T-helper 2 cell treated with Interferon-gamma antibody and Interleukin-4, amounts not matched to agents 5 μg/mL and 100 μg/mL, for 36 hours (primary cell): ENCODE data around the gene PLXND1.

Source experiments
- DNase-seq: peaks from one replicate; pipeline ENCODE4 v3.0.0; 2021; ENCODE audit warnings: low spot score
- H3K27ac Mint-ChIP-seq: one replicate; pipeline ENCODE4 v1.8.0; 2021; ENCODE audit warnings: mild to moderate bottlenecking, mixed read lengths
- H3K27me3 Mint-ChIP-seq: one replicate; pipeline ENCODE4 v1.8.0; 2021; ENCODE audit warnings: low read depth, mixed read lengths
- H3K36me3 Mint-ChIP-seq: one replicate; pipeline ENCODE4 v1.8.0; 2021; ENCODE audit warnings: low read depth, mixed read lengths
- H3K4me1 Mint-ChIP-seq: one replicate; pipeline ENCODE4 v1.8.0; 2021; ENCODE audit warnings: low read depth, mixed read lengths
- H3K4me3 Mint-ChIP-seq: one replicate; pipeline ENCODE4 v1.8.0; 2022; ENCODE audit warnings: mild to moderate bottlenecking, moderate library complexity, mixed read lengths
- H3K9me3 Mint-ChIP-seq: one replicate; pipeline ENCODE4 v1.8.0; 2021; ENCODE audit warnings: mixed read lengths

The PLXND1 gene

DNA sequence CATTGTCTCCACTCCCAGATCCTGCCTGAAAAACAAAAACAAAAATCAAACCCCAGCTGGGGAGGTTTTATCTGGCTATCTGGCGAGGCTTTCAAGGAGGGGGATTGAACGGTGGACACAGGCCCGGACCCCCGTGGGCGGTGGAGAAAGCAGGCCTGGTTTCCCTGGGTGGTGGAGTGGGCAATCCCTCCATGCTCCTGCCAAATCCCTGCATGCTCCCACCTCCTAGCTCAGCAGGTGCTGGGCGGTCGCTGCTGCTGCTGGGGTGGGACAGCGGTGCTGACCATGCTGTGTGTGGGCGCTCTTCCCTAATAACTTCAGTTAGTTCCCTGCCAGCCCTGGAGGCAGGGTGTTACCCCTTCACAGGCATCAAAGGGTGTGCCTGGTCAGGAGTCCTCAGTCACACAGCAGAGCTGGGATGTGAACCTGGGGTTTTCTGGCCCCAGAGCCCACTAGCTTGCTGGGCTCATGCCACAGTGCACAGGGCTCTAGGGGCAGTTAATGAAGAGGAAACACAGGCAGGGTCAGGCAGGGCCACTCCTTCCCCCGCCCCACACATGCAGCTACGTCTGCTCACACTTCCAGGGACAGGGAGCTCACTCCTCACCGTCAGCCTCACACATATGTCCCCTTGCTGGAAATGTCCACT is 15.9 kb upstream of the PLXND1 start:
- Mint-ChIP-seq H3K9me3 (no peaks in the 10 kb centered on the region), H3K36me3 (no peaks in the 10 kb centered on the region), H3K27me3 (peaks cover 3% of the 10 kb centered on the region), H3K4me1 (peaks cover 12% of the 10 kb centered on the region), H3K27ac (no peak overlapping the region), H3K4me3 (no peak overlapping the region)
- DNase-seq, result no peak

DNA sequence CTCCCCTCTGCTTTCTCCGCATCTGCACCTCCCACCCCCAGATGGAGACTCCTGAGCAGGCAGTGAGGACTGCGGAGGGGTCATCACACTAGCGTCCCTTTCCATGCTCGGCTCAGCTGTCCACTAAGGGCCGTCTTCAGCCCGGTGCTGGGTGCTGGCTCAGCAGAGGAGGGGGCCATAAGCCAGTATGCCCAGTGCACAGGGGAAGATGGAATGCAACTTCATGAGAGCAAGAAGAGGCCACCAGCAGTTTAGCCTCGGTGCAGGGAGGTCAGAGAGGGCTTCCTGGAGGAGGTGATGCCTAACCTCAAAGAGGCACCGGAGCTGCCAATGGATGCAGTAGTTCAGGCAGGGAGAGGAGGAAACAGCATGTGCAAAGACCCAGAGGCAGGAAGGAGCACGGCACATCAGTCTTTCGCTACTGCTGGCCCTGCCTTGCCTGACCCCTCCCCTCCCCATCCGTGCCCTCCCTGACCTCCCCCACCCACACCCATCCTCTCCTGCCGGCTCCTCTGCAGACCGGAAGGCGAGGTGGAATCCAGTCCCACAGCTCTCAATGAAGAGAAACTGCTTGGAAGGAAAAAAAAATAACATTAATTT is 15.2 kb upstream of the PLXND1 start:
- Mint-ChIP-seq H3K27me3 (peaks cover 5% of the 10 kb centered on the region), H3K36me3 (no peaks in the 10 kb centered on the region), H3K9me3 (no peaks in the 10 kb centered on the region), H3K27ac (no peak overlapping the region), H3K4me1 (peaks cover 9% of the 10 kb centered on the region), H3K4me3 (no peak overlapping the region)
- DNase-seq, result no peak

DNA sequence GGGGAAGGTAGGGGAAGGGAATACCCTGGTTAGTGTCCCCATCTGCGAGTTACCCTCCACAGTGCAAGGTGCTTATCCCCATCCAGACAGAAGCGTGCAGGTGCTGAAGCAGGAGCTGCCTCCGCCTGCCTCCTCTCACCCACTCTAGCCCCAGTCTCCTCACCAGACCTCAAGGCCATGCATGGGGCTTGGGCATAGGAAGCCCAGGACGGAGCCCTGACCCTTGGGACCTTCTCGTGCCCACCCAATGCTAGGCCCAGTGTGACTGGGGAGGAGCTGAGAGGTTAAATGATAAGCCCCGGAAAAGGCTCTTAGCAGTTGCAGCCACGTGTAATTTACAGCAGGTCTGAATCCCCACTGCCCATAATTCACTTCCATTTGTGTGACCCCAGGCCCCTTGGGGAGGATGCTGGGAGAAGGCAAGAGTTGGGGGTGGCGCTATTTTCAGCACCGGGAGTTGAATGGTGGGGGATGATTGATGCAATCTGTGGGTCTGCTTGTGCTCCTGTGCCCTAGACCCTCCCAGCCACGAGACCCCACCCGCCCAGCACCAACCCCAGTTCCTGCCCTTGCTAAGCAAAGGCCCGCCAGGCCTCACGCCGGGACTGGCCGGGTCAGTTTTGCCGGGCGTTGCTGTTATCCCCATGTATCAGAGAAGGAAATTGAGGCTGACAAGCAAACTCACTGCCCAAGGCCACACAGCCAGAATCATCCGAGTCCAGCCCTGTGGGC is 14.5 kb upstream of the PLXND1 start:
- no peaks in the 10 kb centered on the region for H3K36me3 Mint-ChIP-seq
- H3K4me1 Mint-ChIP-seq, result peaks cover 4% of the 10 kb centered on the region
- no peak for DNase-seq
- H3K27me3 Mint-ChIP-seq, result peaks cover 5% of the 10 kb centered on the region
- H3K4me3 Mint-ChIP-seq, result no peak overlapping the region
- H3K9me3 Mint-ChIP-seq, result no peaks in the 10 kb centered on the region
- no peak overlapping the region for H3K27ac Mint-ChIP-seq

DNA sequence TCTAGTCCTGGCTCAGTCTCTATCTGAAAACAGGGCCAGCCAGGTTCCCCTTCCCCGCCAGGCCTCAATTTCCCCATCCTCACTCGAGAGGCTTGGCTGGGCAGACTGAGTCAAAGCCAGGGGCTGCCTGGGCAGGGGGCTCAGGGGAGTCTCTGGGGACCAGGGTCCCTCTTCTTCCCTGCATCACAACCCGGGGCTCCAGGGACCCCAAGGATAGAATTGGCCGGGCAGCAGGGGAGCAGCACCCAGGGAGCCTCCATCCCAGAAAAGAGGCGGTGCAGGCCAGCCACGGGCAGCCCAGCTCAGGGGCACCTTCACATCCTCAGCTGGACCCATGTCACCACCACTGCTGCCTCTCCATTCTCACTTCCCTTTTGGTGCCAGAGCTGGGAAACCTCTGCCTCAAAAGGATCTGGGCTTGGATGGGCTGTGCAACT is 13.3 kb upstream of the PLXND1 start:
- DNase-seq, result no peak
- Mint-ChIP-seq H3K4me3 (no peak overlapping the region), H3K9me3 (no peaks in the 10 kb centered on the region), H3K27ac (no peak overlapping the region), H3K27me3 (peaks cover 5% of the 10 kb centered on the region), H3K4me1 (peaks cover 4% of the 10 kb centered on the region), H3K36me3 (no peaks in the 10 kb centered on the region)

DNA sequence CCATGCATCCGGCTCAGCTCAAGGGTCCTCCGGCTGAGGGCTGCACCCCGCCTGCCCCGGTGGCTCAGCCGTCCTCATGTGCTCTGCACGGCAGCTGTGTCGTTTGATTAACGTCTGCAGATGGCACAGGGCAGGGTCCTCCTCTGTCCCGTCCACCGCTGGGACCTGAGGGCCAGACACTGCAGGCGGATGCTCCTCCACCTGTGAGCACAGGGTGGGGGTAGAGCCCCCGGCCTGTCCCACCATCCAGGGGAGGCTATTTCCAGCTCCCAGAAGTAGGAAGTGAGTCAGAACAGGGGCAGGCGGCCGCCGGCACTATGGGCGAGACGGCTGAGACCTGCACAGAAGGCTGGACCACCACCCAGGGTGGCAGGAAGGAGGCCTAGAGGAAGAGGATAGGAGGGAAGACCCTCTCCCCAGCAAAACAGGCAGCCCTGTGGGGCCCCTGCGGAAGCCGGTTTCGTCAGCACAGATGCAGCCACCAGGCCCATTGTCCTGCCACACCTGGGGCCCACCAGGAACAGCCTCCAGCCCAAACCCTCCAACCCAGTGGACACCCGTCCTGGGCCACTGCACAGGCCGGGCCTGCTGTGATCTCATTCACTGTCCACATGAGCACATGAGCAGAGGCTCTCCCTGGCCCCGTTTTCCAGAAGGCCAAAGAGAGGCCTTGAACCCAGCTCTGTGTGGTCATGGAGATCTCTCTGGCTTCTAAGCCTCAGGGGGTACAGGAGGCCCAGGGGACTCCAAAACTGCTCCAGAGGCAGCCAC is 12.6 kb upstream of the PLXND1 start:
- Mint-ChIP-seq H3K27ac (no peak overlapping the region), H3K36me3 (no peaks in the 10 kb centered on the region), H3K27me3 (peaks cover 5% of the 10 kb centered on the region), H3K4me1 (peaks cover 4% of the 10 kb centered on the region), H3K4me3 (no peak overlapping the region), H3K9me3 (no peaks in the 10 kb centered on the region)
- DNase-seq, result no peak

DNA sequence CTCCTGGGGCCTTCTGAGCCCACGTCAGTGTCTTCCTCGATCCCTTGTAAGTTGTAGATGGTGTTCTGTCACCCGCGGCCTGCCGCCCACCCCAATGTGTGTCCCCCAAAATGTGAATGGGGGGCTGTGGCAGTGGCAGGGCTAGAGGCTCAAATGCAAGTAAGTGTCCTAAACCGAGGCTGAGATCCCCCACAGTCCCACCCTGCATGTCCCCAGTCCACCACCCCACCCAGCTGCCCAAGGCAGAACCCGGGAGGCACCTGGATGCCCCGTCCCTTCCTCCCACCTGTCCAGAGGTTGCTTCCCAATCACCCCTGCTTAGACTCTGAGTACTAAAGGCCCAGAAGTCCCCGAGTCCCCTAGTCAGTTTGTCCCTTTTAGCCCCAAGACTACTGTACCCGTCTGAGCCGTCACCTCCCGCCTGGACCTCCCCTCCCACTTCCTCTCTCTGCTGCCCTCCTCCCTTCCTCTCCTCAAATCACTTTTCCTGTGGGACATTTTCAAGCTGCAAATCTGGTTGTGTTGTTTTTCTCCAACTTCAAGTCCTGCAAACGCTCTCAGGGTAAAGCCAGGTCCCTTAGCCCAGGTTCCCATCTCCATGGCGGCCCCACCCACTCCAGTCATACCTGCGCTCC is 11.8 kb upstream of the PLXND1 start:
- Mint-ChIP-seq H3K27me3 (peaks cover 5% of the 10 kb centered on the region), H3K27ac (peak overlapping the region; percentile 35), H3K9me3 (no peaks in the 10 kb centered on the region), H3K36me3 (no peaks in the 10 kb centered on the region), H3K4me1 (peaks cover 4% of the 10 kb centered on the region), H3K4me3 (peak overlapping the region; percentile 5)
- no peak for DNase-seq

DNA sequence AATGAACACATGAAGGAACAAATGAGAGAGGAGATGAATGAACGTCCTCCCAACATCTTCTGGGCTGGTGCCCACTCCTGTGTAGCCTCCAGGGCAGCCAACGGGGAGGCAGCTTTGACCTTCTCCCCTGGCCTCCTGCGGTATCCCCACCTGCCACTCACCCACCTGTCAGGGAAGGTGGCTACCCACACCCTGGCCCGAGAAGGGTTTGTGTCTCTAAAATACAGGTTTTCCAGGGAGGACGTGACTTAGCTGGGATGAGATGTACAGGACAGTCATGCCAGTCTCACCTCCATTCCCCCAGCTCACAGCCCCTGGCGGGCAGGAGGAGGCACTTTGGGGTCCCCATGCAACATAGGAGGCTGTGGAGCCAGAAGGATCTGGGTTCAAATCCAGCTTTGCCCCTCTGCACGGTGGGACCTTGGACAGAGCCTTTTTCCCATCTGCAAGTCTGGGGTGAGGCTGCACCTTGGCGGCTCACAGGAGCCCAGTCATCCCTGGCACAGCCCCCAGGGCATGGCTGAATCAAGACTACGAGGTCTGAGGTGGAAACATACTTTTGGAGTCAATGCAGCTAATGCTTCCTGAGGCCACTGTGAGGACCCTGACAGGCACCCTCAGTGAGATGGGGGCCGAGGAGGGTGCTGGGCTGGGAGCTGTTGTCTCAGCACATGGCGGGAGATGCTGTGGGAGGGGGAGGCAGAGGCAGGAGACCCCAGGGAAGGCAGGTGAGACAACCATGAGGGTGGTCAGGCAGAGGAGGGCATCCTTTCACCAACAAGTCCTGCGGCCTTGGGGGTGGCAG is 11.1 kb upstream of the PLXND1 start:
- Mint-ChIP-seq H3K27ac (no peak overlapping the region), H3K9me3 (no peaks in the 10 kb centered on the region), H3K27me3 (peaks cover 5% of the 10 kb centered on the region), H3K4me3 (no peak overlapping the region), H3K36me3 (no peaks in the 10 kb centered on the region), H3K4me1 (peaks cover 4% of the 10 kb centered on the region)
- no peak for DNase-seq

DNA sequence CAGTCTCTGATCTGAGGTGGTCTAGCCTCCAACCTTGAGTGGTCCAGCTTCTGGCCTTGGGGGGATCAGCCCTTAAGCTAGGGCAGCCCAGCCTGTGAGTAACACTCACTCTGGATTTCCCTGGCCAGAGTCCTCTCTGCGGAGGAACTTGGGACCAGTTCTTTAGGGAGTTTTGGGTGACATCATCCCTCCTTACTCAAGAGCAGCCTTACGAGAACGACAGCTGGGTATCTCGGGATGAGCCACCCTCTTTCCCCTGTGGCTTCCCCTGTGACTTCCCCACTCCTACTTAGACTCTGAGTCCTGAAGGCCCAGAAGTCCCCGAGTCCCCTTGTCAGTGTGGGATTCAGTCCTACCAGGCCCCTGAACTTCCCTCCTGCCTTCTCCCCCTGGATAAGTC is 10.2 kb upstream of the PLXND1 start:
- Mint-ChIP-seq H3K27ac (no peak overlapping the region), H3K4me3 (no peak overlapping the region), H3K27me3 (peaks cover 5% of the 10 kb centered on the region), H3K4me1 (peaks cover 4% of the 10 kb centered on the region), H3K9me3 (no peaks in the 10 kb centered on the region), H3K36me3 (no peaks in the 10 kb centered on the region)
- DNase-seq, result no peak

DNA sequence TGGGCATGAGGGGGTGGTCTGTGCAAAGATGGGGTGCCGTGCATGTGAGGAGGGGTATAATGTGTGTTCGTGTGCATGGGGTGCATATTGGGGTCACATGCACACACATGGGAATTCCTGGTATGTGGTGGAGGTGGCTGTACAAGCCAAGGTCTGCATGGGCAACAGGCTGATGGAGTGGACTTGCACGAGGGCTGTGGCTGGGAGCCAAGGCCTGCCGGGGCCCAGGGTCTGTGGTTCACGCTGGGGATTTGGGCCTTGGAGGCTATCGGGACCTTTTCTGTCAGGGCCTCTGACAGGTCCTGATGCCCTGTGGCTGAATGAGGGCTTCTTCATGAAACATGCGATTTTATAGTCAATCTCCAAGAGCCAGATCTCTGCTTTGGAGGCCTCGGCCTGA is 9.8 kb upstream of the PLXND1 start:
- Mint-ChIP-seq H3K27me3 (peaks cover 5% of the 10 kb centered on the region), H3K27ac (no peak overlapping the region), H3K4me3 (no peak overlapping the region), H3K9me3 (no peaks in the 10 kb centered on the region), H3K36me3 (no peaks in the 10 kb centered on the region), H3K4me1 (peaks cover 4% of the 10 kb centered on the region)
- no peak for DNase-seq

DNA sequence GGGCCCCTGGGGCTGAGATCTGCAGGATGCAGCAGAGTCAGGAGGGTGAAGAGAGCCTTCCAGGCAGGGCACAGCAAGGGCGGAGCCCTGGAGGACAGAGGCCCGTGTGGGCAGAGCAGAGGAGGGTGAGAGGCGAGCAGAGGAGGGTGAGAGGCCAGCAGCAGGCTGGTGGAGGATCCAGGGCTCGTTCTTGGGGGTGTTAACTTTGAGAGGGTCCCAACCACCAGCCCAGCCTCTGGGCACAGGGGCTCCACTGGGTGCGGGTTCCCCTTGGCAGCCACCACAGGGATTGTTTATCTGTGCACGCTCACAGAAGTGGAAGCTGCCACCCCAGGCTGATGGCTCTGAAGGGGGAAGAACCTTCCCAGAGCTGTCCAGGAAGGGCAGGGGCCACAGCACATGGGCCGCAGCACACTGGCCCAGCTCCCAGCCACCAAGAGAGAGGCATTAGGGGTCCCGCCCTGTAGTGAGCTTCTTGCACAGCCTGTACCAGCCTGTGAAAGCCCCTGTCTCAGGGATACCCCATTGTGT is 9.3 kb upstream of the PLXND1 start:
- Mint-ChIP-seq H3K4me1 (peaks cover 4% of the 10 kb centered on the region), H3K27me3 (peaks cover 5% of the 10 kb centered on the region), H3K4me3 (no peak overlapping the region), H3K9me3 (no peaks in the 10 kb centered on the region), H3K36me3 (no peaks in the 10 kb centered on the region), H3K27ac (no peak overlapping the region)
- DNase-seq, result no peak

DNA sequence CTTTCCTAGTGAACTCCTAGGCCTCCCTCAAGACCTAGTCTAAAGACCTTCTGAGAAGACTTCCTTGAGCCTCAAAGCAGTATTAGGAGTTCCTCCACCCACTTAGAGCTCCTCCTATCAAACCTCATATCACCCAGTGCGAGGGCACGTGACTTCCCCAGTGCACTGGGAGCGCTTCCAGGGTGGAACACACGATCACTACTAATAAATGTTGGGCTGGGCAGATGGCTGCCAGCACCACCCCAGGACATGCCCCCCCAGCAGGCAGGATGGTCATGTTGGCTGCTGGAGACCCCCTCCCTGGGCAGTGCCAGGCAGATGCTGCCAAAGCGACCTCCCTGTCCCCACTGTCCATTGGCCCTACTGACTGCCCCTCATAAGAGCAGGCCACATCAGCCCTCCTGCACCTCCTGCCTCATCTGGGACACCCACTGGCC is 8.5 kb upstream of the PLXND1 start:
- no peaks in the 10 kb centered on the region for H3K36me3 Mint-ChIP-seq
- no peaks in the 10 kb centered on the region for H3K9me3 Mint-ChIP-seq
- H3K27ac Mint-ChIP-seq, result no peak overlapping the region
- H3K4me1 Mint-ChIP-seq, result peaks cover 4% of the 10 kb centered on the region
- H3K4me3 Mint-ChIP-seq, result no peak overlapping the region
- no peak for DNase-seq
- H3K27me3 Mint-ChIP-seq, result peaks cover 5% of the 10 kb centered on the region

DNA sequence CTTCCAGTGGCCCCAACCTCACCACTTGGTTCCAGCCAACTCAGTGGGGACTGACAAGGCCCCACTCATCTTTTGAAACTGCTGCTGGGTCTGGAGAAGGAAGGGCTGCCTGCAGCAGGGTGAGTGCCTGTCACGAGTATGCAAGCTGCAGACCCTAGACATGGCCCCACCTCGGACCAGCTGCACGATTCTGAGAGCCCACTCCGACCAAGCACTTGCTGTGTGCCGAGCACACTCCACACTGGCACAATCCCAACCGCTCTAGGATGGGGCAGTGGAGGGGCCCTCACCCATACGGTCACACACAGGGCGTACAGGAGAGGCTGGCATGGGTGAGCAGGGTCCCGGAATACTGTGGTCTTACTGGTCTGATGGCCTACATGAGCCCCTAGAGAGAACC is 8.0 kb upstream of the PLXND1 start:
- H3K27ac Mint-ChIP-seq, result no peak overlapping the region
- peaks cover 10% of the 10 kb centered on the region for H3K27me3 Mint-ChIP-seq
- H3K9me3 Mint-ChIP-seq, result no peaks in the 10 kb centered on the region
- no peak for DNase-seq
- no peak overlapping the region for H3K4me3 Mint-ChIP-seq
- H3K4me1 Mint-ChIP-seq, result peaks cover 4% of the 10 kb centered on the region
- H3K36me3 Mint-ChIP-seq, result no peaks in the 10 kb centered on the region

DNA sequence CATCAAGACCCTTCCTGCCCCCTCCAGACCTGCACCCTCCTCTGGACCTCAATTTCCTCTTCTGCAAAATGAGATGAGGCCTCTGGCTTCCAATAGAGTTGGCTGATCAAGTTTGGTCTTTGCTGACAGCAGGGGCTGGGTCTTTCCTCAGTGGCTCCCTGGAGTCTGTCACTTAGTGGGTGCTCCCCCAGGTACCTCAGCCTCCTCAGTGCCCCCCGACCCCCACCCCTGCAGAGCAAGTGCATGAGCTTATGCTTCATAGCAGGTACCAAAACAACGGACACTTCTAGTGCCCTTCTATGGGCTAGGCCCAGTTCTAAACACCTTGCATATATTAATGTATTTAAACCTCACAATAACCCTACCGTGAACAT is 6.9 kb upstream of the PLXND1 start:
- no peak for DNase-seq
- Mint-ChIP-seq H3K27ac (no peak overlapping the region), H3K4me3 (no peak overlapping the region), H3K9me3 (no peaks in the 10 kb centered on the region), H3K36me3 (no peaks in the 10 kb centered on the region), H3K4me1 (peaks cover 4% of the 10 kb centered on the region), H3K27me3 (peaks cover 14% of the 10 kb centered on the region)
